Measurements from ENCODE around the gene CYP19A1.

DNA sequence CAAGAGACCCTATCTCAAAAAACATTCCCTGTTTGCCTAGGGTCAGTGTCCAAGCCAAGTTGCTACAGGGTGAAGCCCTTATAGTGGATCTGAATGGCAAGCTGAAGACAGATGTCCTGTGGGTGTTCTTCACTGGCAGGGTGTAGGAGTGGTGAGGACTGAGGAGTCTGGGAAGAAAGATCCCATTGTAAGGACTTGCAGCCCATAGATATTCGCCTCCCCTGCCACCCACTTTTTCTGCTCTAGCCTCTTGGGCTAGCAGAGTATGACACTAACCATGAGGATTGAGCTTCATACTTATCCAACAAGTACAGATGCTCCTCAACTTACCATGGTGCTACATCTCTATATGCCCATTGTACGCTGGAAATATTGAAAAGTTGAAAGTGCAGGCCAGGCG lies 13.2 kb downstream of the CYP19A1 start:
- TF ChIP-seq, protein P1, sequence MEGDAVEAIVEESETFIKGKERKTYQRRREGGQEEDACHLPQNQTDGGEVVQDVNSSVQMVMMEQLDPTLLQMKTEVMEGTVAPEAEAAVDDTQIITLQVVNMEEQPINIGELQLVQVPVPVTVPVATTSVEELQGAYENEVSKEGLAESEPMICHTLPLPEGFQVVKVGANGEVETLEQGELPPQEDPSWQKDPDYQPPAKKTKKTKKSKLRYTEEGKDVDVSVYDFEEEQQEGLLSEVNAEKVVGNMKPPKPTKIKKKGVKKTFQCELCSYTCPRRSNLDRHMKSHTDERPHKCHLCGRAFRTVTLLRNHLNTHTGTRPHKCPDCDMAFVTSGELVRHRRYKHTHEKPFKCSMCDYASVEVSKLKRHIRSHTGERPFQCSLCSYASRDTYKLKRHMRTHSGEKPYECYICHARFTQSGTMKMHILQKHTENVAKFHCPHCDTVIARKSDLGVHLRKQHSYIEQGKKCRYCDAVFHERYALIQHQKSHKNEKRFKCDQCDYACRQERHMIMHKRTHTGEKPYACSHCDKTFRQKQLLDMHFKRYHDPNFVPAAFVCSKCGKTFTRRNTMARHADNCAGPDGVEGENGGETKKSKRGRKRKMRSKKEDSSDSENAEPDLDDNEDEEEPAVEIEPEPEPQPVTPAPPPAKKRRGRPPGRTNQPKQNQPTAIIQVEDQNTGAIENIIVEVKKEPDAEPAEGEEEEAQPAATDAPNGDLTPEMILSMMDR (IDR thresholded peaks at IDR 0.05 in 2 of 3, conservative IDR thresholded peaks at IDR 0.05 in 1 of 3; ENCODE audit: borderline replicate concordance in 1 of 3, insufficient read depth in 1 of 3, low read depth in 2 of 3, low read length in 2 of 3) = no peak
- no peak for TF ChIP-seq SP1 (IDR thresholded peaks at IDR 0.05; ENCODE audit: low read depth)
